Caki2 (cell line): ENCODE data around the gene MEIOSIN. TPM values are rescaled to one million over a fixed set of nuclear protein-coding genes. Genes with fewer than 3 reads are reported as not detected.
"Not testable (repeated sequence)": the region's sequence is repeated elsewhere in the genome, so short reads cannot be mapped to it uniquely, and the experiment has no call there.

Source experiments
- DNase-seq: peaks from one replicate; pipeline ENCODE4 v3.0.0-alpha.2; 2015; ENCODE audit warnings: low read depth
- in situ Hi-C: cut with HindIII; loops from 2 replicates; pipeline ENCODE4 v1.10.0; 2016; ENCODE audit warnings: low sequenced_read_pairs, low pct_unique_long_range_greater_than_20kb, mixed read lengths
- total RNA-seq: library from RNA; depleted of rRNA; stranded (reverse); fragments of >200 nt; shearing (Covaris generic); gene quantifications from 2 replicates; pipeline ENCODE4 v1.2.3, GENCODE V29; 2014; ENCODE audit warnings: low replicate concordance

The MEIOSIN gene
- total RNA-seq, 1 experiment from 2014 or later, result not detected

- in situ Hi-C loops, result no loop called here
- DNase-seq, result peak; percentile 100
Observed at GRCh38 chr19:45717131-45717982, 15.9 kb upstream of the MEIOSIN start.

- no peak for DNase-seq
- in situ Hi-C loops, result no loop called here
Observed at GRCh38 chr19:45717983-45718650, 15.1 kb upstream of the MEIOSIN start.

- DNase-seq, in situ Hi-C loops: not testable (repeated sequence)
Observed at GRCh38 chr19:45720065-45720464, 13.2 kb upstream of the MEIOSIN start.

DNA sequence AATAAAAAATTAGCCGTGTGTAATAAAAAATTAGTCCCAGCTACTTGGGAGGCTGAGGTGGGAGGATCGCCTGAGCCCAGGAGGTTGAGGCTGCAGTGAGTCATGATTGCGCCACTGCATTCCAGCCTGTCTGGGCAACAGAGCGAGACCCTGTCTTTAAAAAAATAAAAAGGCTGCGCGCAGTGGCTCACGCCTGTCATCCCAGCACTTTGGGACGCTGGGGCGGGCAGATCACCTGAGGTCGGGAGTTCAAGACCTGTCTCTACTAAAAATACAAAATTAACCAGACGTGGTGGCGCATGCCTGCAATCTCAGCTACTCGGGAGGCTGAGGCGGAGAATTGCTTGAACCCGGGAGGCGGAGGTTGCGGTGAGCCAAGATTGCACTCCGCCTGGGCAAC is 4.6 kb upstream of the MEIOSIN start:
- in situ Hi-C loops, DNase-seq: not testable (repeated sequence)

- no peak for DNase-seq
- in situ Hi-C loops, result no loop called here
Observed at GRCh38 chr19:45729800-45730290, 3.4 kb upstream of the MEIOSIN start.

- in situ Hi-C loops, result no loop called here
- DNase-seq, result peak; percentile 100
Observed at GRCh38 chr19:45730368-45731288, 2.6 kb upstream of the MEIOSIN start, which contains the start of gene FBXO46. TSS of gene FBXO46 (minus strand) at chr19:45730896. CDS start at chr19:45713495, 17,401 bp downstream.

GRCh38 chr19:45739498-45740439 is 6.5 kb downstream of the MEIOSIN start:
- no peak for DNase-seq
- in situ Hi-C loops, result no loop called here

GRCh38 chr19:45742969-45743368 is 9.7 kb downstream of the MEIOSIN start:
- DNase-seq, result no peak
- in situ Hi-C loops, result no loop called here

GRCh38 chr19:45745606-45746005 is 12.4 kb downstream of the MEIOSIN start:
- in situ Hi-C loops, result no loop called here
- no peak for DNase-seq

GRCh38 chr19:45746866-45747265 is 13.6 kb downstream of the MEIOSIN start:
- DNase-seq, result no peak
- in situ Hi-C loops, result no loop called here

DNA sequence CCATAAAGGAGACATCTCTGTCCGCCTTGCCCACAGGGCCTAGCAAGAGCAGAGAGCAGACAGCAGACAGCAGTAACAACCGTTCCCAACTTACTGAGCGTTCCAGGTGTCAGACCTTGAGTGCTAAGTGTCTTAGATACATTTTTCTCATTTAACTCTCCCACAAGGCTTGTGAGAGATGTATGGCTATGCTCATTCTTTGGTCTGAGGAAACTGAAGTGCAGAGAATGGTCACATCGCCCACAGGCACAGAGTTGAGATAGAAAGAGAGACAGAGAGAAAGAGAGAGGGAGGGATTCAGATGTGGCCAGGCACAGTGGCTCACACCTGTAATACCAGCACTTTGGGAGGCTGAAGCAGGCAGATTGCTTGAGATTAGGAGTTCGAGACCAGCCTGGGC is 14.3 kb downstream of the MEIOSIN start:
- in situ Hi-C loops, result no loop called here
- DNase-seq, result no peak

DNA sequence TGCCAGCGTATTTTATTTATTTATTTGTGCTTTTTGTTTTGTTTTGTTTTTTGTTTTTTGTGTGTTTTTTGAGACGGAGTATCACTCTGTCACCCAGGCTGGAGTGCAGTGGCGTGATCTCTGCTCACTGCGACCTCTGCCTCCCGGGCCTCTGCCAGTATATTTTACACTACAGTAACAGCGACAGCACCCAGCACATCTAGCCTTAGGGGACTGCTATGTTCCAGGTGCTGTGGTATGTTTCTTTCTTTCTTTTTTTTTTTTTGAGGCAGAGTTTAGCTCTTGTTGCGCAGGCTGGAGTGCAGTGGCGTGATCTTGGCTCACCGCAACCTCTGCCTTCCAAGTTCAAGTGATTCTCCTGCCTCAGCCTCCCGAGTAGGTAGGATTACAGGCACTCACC is 18.2 kb downstream of the MEIOSIN start:
- in situ Hi-C loops, DNase-seq: not testable (repeated sequence)

DNA sequence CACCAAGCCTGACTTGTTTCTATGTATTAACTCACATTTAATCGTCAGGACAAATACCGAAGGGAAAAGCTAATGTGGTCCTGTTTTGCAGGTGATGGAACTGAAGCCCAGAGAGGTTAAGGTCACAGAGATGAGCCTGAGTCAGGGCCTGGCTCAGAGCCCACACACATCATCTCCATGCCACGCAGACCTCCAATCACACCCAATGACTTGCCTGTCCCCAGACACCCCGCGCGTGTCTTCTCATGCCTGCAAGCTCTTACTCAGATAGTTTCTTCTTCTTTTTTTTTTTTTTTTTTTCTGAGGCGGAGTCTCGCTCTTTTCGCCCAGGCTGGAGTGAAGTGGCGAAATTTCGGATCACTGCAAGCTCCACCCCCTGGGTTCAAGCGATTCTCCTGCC is 19.4 kb downstream of the MEIOSIN start:
- in situ Hi-C loops, result no loop called here
- no peak for DNase-seq

DNA sequence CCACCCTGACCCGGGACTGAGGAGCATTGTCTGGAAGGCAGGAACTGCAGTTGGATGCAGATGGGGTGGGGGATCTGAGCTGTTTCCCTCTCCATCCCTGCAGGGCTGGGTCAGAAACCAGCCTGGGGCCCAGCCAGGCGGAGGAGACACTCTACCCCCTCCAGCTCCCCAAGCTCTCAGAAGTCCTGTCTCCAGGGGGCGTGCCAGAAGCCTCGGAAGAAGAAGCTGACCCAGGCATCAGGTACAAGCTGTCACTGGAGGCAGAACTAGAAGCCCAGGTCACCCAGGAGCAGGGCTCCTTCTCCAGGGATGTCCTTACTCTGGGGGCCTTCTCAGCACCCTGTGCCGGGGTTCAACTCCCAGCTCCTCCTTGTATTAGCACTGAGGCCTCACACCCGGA is 20.3 kb downstream of the MEIOSIN start:
- DNase-seq, result no peak
- in situ Hi-C loops, result no loop called here

DNA sequence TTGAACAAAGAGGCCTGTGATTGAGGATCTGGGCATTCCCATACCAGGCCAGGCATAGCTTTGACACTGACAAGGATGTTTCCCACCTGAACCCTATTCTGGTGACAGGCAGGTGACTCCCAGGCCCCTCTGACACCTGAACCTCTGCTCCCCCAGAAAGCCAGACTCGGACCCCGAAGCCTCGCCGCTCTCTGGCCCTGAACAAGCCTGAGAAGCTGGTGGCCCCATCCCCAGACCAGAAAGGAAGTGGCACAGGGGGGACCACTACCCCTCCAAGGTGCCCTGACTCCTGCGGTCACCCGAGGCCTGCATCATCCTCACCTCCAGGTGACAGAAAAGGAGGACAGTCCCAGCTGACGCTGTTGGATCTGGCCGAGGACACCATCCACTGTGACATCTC is 21.1 kb downstream of the MEIOSIN start:
- in situ Hi-C loops, result no loop called here
- DNase-seq, result no peak

DNA sequence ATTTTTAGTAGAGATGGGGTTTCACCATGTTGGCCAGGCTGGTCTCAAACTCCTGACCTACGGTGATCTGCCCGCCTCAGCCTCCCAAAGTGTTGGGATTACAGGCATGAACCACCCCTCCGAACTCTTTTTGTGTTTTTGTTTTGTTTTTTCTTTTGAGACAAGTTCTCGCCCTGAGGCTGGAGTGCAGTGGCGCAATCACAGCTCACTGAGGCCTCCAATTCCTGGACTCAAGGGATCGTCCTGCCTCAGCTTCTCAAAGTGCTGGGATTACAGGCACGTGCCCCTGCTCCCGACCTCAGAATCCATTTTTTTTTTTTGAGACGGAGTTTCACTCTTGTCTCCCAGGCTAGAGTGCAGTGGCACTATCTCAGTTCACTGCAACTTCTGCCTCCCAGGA is 24.5 kb downstream of the MEIOSIN start:
- in situ Hi-C loops, result no loop called here
- no peak for DNase-seq

- DNase-seq, result no peak
- in situ Hi-C loops, result no loop called here
Observed at GRCh38 chr19:45758921-45759320, 25.7 kb downstream of the MEIOSIN start.
